HepG2 (cell line): ENCODE measurements around the gene SPAG7. TPM values are rescaled to one million over a fixed set of nuclear protein-coding genes. Genes with fewer than 3 reads are reported as not detected.

Source experiments
- RFX5 ChIP-seq: IDR thresholded peaks from 2 replicates; pipeline ENCODE4 v1.6.1; 2011; ENCODE audit warnings: low read depth, low read length, improper control_type of control experiment
- ZBTB1 ChIP-seq: sonication (generic); formaldehyde crosslinking; IDR thresholded peaks from 2 replicates; pipeline ENCODE4 v1.4.0; 2020; ENCODE audit warnings: missing genetic modification reagents, borderline replicate concordance
- ZNF44 ChIP-seq: sonication (generic); formaldehyde crosslinking; IDR thresholded peaks from 2 replicates; pipeline ENCODE4 v1.5.1; 2020; ENCODE audit warnings: mild to moderate bottlenecking, missing genetic modification reagents
- ZNF607 ChIP-seq: sonication (generic); formaldehyde crosslinking; IDR thresholded peaks from 2 replicates; pipeline ENCODE4 v1.5.1; 2020; ENCODE audit warnings: missing genetic modification reagents, mild to moderate bottlenecking, borderline replicate concordance
- ZSCAN21 ChIP-seq: sonication (generic); formaldehyde crosslinking; IDR thresholded peaks from 2 replicates; pipeline ENCODE4 v1.8.0; 2022; ENCODE audit warnings: mild to moderate bottlenecking, missing genetic modification reagents, moderate library complexity, borderline replicate concordance
- polyA plus RNA-seq, 8 experiments: library from polyadenylated mRNA; depleted of rRNA in 3 of 8; stranded (reverse) in 7 of 8; unstranded in 1 of 8; fragments of >200 nt; fragmentation: Illumina TruSeq in 4 of 8; extraction: Trizol in 4 of 8; gene quantifications; 2 replicates each; pipeline versions ENCODE4 v1.2.1 to v1.2.3, GENCODE V29; 2011 to 2016; ENCODE audit warnings: low read depth in 4 of 8, missing spikeins in 1 of 8, mixed read lengths in 1 of 8; ENCODE audit not compliant: insufficient read depth in 1 of 8
- total RNA-seq, 5 experiments: library from RNA; depleted of rRNA; stranded (reverse); fragments of >200 nt; fragmentation: Illumina TruSeq; extraction: Trizol; gene quantifications; 2 replicates each; pipeline ENCODE4 v1.2.3, GENCODE V29; 2016; ENCODE audit warnings: low read depth in 1 of 5
- TF ChIP-seq, protein P1 (sequence below): sonication (generic); formaldehyde crosslinking; IDR thresholded peaks from 2 replicates; pipeline ENCODE4 v1.4.0; 2020; ENCODE audit warnings: missing genetic modification reagents
- TF ChIP-seq, protein P2 (sequence below): IDR thresholded peaks from 2 replicates; pipeline ENCODE4 v1.6.1; 2016; ENCODE audit warnings: missing compliant biosample characterization, missing genetic modification reagents, borderline replicate concordance
- TF ChIP-seq, protein P3 (sequence below): sonication (generic); formaldehyde crosslinking; IDR thresholded peaks from 2 replicates; pipeline ENCODE4 v1.8.0; 2023; ENCODE audit warnings: mild to moderate bottlenecking, missing genetic modification reagents
- TF ChIP-seq, protein P4 (sequence below): sonication (generic); formaldehyde crosslinking; IDR thresholded peaks from 2 replicates; pipeline ENCODE4; 2020; ENCODE audit warnings: missing genetic modification reagents, mild to moderate bottlenecking, borderline replicate concordance

SPAG7 gene
- total and polyA plus RNA-seq, 2 of the 13 experiments (the other 11 are each of a cell fraction or from before 2014, with no cell fraction given) = 51.0 to 59.0 TPM

DNA sequence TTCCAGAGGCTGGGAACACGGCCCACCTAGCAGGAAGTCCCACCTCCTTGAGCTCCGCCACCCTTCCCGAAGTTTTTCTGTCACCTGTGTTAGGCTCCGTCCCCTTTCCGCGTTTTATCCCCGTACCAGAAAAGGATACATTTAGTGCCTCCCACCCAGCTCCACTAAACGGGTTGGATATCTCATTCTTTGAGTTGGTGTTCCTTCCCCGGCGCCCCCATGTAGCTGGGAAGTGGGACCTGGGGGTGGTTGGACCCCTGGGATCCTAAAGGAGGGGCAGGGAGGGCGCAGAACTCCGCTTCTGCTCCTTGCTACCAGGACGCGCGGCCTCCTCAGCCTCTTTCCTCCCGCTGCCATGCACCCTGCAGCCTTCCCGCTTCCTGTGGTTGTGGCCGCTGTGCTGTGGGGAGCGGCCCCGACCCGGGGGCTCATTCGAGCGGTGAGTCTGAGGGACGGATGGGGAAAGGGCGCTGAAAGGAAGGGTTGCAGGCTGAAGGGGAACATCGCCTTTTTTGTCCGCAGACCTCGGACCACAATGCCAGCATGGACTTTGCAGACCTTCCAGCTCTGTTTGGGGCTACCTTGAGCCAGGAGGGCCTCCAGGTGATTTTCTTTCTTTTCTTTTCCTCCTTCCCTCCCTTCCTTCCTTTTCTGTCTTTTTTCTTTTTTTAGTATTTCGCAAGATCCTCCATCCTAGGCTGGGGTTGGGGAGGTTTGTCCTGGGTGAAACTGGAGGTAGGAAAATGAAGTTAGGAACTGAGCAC, 26.9 kb downstream of the SPAG7 start (continued):
- TF ChIP-seq, protein P1, sequence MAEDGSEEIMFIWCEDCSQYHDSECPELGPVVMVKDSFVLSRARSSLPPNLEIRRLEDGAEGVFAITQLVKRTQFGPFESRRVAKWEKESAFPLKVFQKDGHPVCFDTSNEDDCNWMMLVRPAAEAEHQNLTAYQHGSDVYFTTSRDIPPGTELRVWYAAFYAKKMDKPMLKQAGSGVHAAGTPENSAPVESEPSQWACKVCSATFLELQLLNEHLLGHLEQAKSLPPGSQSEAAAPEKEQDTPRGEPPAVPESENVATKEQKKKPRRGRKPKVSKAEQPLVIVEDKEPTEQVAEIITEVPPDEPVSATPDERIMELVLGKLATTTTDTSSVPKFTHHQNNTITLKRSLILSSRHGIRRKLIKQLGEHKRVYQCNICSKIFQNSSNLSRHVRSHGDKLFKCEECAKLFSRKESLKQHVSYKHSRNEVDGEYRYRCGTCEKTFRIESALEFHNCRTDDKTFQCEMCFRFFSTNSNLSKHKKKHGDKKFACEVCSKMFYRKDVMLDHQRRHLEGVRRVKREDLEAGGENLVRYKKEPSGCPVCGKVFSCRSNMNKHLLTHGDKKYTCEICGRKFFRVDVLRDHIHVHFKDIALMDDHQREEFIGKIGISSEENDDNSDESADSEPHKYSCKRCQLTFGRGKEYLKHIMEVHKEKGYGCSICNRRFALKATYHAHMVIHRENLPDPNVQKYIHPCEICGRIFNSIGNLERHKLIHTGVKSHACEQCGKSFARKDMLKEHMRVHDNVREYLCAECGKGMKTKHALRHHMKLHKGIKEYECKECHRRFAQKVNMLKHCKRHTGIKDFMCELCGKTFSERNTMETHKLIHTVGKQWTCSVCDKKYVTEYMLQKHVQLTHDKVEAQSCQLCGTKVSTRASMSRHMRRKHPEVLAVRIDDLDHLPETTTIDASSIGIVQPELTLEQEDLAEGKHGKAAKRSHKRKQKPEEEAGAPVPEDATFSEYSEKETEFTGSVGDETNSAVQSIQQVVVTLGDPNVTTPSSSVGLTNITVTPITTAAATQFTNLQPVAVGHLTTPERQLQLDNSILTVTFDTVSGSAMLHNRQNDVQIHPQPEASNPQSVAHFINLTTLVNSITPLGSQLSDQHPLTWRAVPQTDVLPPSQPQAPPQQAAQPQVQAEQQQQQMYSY (CRISPR knock-in tag) = no peak
- TF ChIP-seq, protein P2, sequence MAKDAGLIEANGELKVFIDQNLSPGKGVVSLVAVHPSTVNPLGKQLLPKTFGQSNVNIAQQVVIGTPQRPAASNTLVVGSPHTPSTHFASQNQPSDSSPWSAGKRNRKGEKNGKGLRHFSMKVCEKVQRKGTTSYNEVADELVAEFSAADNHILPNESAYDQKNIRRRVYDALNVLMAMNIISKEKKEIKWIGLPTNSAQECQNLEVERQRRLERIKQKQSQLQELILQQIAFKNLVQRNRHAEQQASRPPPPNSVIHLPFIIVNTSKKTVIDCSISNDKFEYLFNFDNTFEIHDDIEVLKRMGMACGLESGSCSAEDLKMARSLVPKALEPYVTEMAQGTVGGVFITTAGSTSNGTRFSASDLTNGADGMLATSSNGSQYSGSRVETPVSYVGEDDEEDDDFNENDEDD = no peak
- 0 out of 2 replicates have a peak, but pooled peaks have one; percentile 9 for TF ChIP-seq ZSCAN21 (CRISPR knock-in tag)
- no peak for TF ChIP-seq ZBTB1 (CRISPR knock-in tag)
- TF ChIP-seq, protein P3, sequence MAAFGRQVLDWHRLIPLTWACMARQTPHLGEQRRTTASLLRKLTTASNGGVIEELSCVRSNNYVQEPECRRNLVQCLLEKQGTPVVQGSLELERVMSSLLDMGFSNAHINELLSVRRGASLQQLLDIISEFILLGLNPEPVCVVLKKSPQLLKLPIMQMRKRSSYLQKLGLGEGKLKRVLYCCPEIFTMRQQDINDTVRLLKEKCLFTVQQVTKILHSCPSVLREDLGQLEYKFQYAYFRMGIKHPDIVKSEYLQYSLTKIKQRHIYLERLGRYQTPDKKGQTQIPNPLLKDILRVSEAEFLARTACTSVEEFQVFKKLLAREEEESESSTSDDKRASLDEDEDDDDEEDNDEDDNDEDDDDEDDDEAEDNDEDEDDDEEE = 0 out of 2 replicates have a peak, but pooled peaks have one; percentile 48
- no peak for TF ChIP-seq RFX5
- TF ChIP-seq ZNF44 (CRISPR knock-in tag) = no peak
- TF ChIP-seq ZNF607 (CRISPR knock-in tag) = no peak
- TF ChIP-seq, protein P4, sequence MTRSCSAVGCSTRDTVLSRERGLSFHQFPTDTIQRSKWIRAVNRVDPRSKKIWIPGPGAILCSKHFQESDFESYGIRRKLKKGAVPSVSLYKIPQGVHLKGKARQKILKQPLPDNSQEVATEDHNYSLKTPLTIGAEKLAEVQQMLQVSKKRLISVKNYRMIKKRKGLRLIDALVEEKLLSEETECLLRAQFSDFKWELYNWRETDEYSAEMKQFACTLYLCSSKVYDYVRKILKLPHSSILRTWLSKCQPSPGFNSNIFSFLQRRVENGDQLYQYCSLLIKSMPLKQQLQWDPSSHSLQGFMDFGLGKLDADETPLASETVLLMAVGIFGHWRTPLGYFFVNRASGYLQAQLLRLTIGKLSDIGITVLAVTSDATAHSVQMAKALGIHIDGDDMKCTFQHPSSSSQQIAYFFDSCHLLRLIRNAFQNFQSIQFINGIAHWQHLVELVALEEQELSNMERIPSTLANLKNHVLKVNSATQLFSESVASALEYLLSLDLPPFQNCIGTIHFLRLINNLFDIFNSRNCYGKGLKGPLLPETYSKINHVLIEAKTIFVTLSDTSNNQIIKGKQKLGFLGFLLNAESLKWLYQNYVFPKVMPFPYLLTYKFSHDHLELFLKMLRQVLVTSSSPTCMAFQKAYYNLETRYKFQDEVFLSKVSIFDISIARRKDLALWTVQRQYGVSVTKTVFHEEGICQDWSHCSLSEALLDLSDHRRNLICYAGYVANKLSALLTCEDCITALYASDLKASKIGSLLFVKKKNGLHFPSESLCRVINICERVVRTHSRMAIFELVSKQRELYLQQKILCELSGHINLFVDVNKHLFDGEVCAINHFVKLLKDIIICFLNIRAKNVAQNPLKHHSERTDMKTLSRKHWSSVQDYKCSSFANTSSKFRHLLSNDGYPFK (CRISPR knock-in tag) = peak; percentile 49; the same call in 1 of the 2 replicates
